Activated B cell treated with CpG ODN at 0.5 μM for 24 hours (primary cell): Measurements from ENCODE around the gene RIMBP2. TPM values are rescaled to one million over a fixed set of nuclear protein-coding genes. Genes with fewer than 3 reads are reported as not detected.

Experiments
- ATAC-seq: fragments of 200-7000 bp; cut with Tn5 transposase; one replicate; pipeline ENCODE4 v1.10.0; 2021; ENCODE audit warnings: low read depth, mild to moderate bottlenecking, moderate library complexity
- CTCF ChIA-PET: fragments of 350-600 bp; sonication (Branson Sonifier 250); formaldehyde crosslinking; loops from one replicate; lab custom pipeline; 2021; ENCODE audit warnings: antibody characterized with exemption; lab: Charles Lee
- POLR2A ChIA-PET: fragments of 350-600 bp; sonication (Branson Sonifier 250); formaldehyde crosslinking; loops from one replicate; lab custom pipeline; 2021; ENCODE audit warnings: antibody characterized with exemption; lab: Charles Lee
- DNase-seq: peaks from one replicate; pipeline ENCODE4 v3.0.0; 2022
- H3K27ac Mint-ChIP-seq: one replicate; pipeline ENCODE4 v1.8.0; 2020; ENCODE audit warnings: mixed read lengths
- H3K27me3 Mint-ChIP-seq: one replicate; pipeline ENCODE4 v1.8.0; 2021; ENCODE audit warnings: mixed read lengths
- H3K36me3 Mint-ChIP-seq: one replicate; pipeline ENCODE4 v1.8.0; 2021; ENCODE audit warnings: low read depth, mixed read lengths
- H3K4me1 Mint-ChIP-seq: one replicate; pipeline ENCODE4 v1.8.0; 2021; ENCODE audit warnings: mixed read lengths
- H3K4me3 Mint-ChIP-seq: one replicate; pipeline ENCODE4 v1.8.0; 2020; ENCODE audit warnings: mild to moderate bottlenecking, mixed read lengths
- H3K9me3 Mint-ChIP-seq: one replicate; pipeline ENCODE4 v1.8.0; 2020; ENCODE audit warnings: mixed read lengths
- CTCF ChIP-seq: fragments of 200-600 bp; IDR thresholded peaks from one replicate; pipeline ENCODE4 v1.8.0; 2022; ENCODE audit warnings: antibody characterized with exemption, mild to moderate bottlenecking
- intact Hi-C: fragments of 100-400 bp; cut with micrococcal nuclease; formaldehyde crosslinking; loops from one replicate; pipeline ENCODE4 v1.15.1; 2024
- total RNA-seq: library from RNA; stranded (reverse); gene quantifications from 2 replicates; pipeline ENCODE4 v1.2.3, GENCODE V29; 2022

Gene RIMBP2
- total RNA-seq, 1 donor from 2014 or later: not detected

- no peak overlapping the region for H3K4me3 Mint-ChIP-seq
- no peaks in the 10 kb centered on the region for H3K4me1 Mint-ChIP-seq
- H3K27ac Mint-ChIP-seq: no peak overlapping the region
- DNase-seq (no peak), ATAC-seq (no peak)
- intact Hi-C loops: no loop called here
- no peaks in the 10 kb centered on the region for H3K9me3 Mint-ChIP-seq
- POLR2A ChIA-PET: no interaction called here
- H3K36me3 Mint-ChIP-seq: no peaks in the 10 kb centered on the region
- no peak for TF ChIP-seq CTCF
- CTCF ChIA-PET: no interaction called here
- no peaks in the 10 kb centered on the region for H3K27me3 Mint-ChIP-seq
Observed at GRCh38 chr12:130498589-130499385, 217.3 kb downstream of the RIMBP2 start.

- Mint-ChIP-seq H3K4me1 (no peaks in the 10 kb centered on the region), H3K36me3 (no peaks in the 10 kb centered on the region), H3K4me3 (no peak overlapping the region), H3K27ac (no peak overlapping the region), H3K27me3 (no peaks in the 10 kb centered on the region), H3K9me3 (no peaks in the 10 kb centered on the region)
- ChIA-PET CTCF (no interaction called here), POLR2A (no interaction called here)
- ATAC-seq (no peak), DNase-seq (no peak)
- intact Hi-C loops: no loop called here
- TF ChIP-seq CTCF: no peak
Observed at GRCh38 chr12:130497991-130498390, 218.1 kb downstream of the RIMBP2 start.

- ChIA-PET POLR2A (no interaction called here), CTCF (no interaction called here)
- no peaks in the 10 kb centered on the region for H3K9me3 Mint-ChIP-seq
- intact Hi-C loops: no loop called here
- no peak for TF ChIP-seq CTCF
- ATAC-seq (no peak), DNase-seq (no peak)
- no peaks in the 10 kb centered on the region for H3K36me3 Mint-ChIP-seq
- H3K27ac Mint-ChIP-seq: no peak overlapping the region
- H3K4me3 Mint-ChIP-seq: no peak overlapping the region
- no peaks in the 10 kb centered on the region for H3K27me3 Mint-ChIP-seq
- no peaks in the 10 kb centered on the region for H3K4me1 Mint-ChIP-seq
Observed at GRCh38 chr12:130497321-130497720, 218.8 kb downstream of the RIMBP2 start.

GRCh38 chr12:130496516-130497120 lies 219.5 kb downstream of the RIMBP2 start:
- TF ChIP-seq CTCF: no peak
- DNase-seq (no peak), ATAC-seq (no peak)
- H3K27ac Mint-ChIP-seq: no peak overlapping the region
- H3K4me1 Mint-ChIP-seq: no peaks in the 10 kb centered on the region
- no peaks in the 10 kb centered on the region for H3K36me3 Mint-ChIP-seq
- H3K4me3 Mint-ChIP-seq: no peak overlapping the region
- no peaks in the 10 kb centered on the region for H3K9me3 Mint-ChIP-seq
- ChIA-PET POLR2A (no interaction called here), CTCF (no interaction called here)
- no peaks in the 10 kb centered on the region for H3K27me3 Mint-ChIP-seq
- intact Hi-C loops: no loop called here

- intact Hi-C loops: no loop called here
- no peak for TF ChIP-seq CTCF
- ChIA-PET CTCF (no interaction called here), POLR2A (no interaction called here)
- Mint-ChIP-seq H3K4me3 (no peak overlapping the region), H3K27me3 (no peaks in the 10 kb centered on the region), H3K27ac (no peak overlapping the region), H3K36me3 (no peaks in the 10 kb centered on the region), H3K9me3 (no peaks in the 10 kb centered on the region), H3K4me1 (no peaks in the 10 kb centered on the region)
- ATAC-seq: no peak
- no peak for DNase-seq
Observed at GRCh38 chr12:130495156-130495555, 220.9 kb downstream of the RIMBP2 start.
